Measurements from ENCODE around the gene CERCAM. TPM values are rescaled to one million over a fixed set of nuclear protein-coding genes. Genes with fewer than 3 reads are reported as not detected.
"Not testable (repeated sequence)": the region's sequence is repeated elsewhere in the genome, so short reads cannot be mapped to it uniquely, and the experiment has no call there.

The CERCAM gene
- total RNA-seq, 1 donor from 2014 or later = 8.5 TPM

DNA sequence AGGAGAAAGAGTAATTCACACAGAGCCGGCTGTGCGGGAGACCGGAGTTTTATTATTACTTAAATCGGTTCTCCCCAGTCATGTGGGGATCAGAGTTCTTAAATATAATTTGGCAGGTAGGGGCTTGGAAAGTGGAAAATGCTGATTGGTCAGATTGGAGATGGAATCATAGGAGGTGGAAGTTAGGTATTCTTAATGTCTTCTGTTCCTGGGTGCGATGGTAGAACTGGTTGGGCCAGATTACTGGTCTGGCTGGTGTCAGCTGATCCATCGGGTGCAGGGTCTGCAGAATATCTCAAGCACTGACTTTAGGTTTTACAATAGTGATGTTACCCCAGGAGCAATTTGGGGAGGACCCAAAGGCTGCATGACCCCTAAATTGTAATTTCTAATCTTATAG is 4.6 kb upstream of the CERCAM start:
- intact Hi-C loops (cut with micrococcal nuclease) = no loop called here
- DNase-seq = no peak
- no peaks in the 10 kb centered on the region for H3K36me3 ChIP-seq
- no peak overlapping the region for H3K4me3 ChIP-seq
- H3K4me1 ChIP-seq = peaks cover 32% of the 10 kb centered on the region
- H3K27ac ChIP-seq (replicated peaks) = no peak overlapping the region
- TF ChIP-seq, protein P1, sequence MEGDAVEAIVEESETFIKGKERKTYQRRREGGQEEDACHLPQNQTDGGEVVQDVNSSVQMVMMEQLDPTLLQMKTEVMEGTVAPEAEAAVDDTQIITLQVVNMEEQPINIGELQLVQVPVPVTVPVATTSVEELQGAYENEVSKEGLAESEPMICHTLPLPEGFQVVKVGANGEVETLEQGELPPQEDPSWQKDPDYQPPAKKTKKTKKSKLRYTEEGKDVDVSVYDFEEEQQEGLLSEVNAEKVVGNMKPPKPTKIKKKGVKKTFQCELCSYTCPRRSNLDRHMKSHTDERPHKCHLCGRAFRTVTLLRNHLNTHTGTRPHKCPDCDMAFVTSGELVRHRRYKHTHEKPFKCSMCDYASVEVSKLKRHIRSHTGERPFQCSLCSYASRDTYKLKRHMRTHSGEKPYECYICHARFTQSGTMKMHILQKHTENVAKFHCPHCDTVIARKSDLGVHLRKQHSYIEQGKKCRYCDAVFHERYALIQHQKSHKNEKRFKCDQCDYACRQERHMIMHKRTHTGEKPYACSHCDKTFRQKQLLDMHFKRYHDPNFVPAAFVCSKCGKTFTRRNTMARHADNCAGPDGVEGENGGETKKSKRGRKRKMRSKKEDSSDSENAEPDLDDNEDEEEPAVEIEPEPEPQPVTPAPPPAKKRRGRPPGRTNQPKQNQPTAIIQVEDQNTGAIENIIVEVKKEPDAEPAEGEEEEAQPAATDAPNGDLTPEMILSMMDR (IDR thresholded peaks at IDR 0.05; ENCODE audit: borderline replicate concordance) = no peak
- no peaks in the 10 kb centered on the region for H3K9me3 ChIP-seq (replicated peaks)
- H3K27me3 ChIP-seq (ENCODE audit: low read depth) = peaks cover 80% of the 10 kb centered on the region

DNA sequence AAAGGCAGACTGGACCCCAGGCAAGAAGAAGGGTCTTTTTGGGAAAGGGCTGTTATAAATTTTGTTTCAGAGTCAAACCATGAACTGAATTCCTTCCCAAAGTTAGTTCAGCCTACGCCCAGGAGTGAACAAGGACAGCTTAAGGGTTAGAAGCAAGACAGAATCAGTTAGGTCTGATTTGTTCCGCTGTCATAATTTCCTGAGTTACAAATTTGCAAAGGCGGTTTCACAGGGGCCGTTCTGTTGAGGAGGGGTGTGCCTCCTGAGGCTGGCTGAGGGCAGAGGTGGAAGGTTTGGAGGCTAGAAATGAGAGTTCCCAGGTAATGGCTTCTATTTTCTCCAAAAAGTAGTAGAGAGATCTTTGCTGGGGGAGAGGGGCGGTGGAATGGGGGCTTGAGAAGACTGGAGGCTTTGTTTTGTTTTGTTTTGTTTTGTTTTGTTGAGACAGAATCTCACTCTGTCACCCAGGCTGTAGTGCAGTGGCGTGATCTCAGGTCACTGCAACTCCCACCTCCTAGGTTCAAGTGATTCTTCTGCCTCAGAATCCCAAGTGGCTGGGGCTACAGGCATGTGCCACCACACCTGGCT is 4.1 kb upstream of the CERCAM start:
- H3K4me1 ChIP-seq = peaks cover 33% of the 10 kb centered on the region
- H3K27ac ChIP-seq (replicated peaks) = no peak overlapping the region
- H3K9me3 ChIP-seq (replicated peaks) = no peaks in the 10 kb centered on the region
- peaks cover 79% of the 10 kb centered on the region for H3K27me3 ChIP-seq (ENCODE audit: low read depth)
- DNase-seq = no peak
- intact Hi-C loops (cut with micrococcal nuclease) = no loop called here
- no peaks in the 10 kb centered on the region for H3K36me3 ChIP-seq
- TF ChIP-seq, protein P1 (IDR thresholded peaks at IDR 0.05; ENCODE audit: borderline replicate concordance) = no peak
- no peak overlapping the region for H3K4me3 ChIP-seq

DNA sequence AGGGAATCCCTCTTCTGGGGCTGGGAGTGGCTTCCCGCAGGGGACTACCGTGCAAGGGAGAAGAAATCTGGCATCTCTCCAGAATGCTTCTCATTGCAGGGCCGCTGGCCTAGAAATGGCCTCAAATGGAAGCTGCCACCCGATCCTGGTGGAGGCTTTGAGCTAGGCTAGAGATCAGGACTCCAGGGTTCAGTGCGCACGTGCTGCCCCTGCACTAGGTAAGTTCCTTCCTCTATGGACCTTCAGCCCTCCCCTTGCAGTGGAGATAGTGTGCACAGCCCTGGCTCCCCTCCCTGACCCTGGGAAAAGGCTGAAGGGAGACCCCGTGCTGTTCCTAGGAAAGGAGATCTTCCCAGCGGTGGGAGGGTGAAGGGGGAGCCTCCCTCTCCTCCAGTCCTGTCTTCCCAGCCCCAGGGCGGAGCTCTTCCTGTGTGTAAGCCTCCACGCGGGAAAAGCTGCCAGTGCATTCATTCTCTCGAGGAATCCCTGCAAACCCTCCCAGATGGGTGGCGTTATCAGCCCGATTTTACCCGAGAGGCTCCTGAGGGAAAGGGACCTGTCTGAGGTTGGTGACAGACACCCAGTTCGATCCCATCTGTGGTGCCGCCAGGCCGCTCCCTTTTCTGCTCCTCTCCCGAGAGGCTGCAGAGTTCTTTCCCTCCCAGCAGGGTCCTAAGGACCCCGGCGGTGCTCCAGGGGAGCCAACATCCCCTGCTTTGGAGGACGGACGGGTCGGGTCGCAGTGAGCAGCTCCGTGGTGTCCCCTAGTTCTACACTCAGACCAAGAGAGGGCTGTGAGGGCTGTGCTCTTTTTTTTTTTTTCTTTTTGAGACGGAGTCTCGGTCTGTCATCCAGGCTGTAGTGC is 1.4 kb upstream of the CERCAM start:
- Histone ChIP-seq H3K9me3 (replicated peaks) (no peaks in the 10 kb centered on the region), H3K4me3 (peak overlapping the region; percentile 99), H3K27ac (replicated peaks) (no peak overlapping the region), H3K27me3 (ENCODE audit: low read depth) (peaks cover 53% of the 10 kb centered on the region), H3K4me1 (peaks cover 29% of the 10 kb centered on the region), H3K36me3 (no peaks in the 10 kb centered on the region)
- no peak for DNase-seq
- intact Hi-C loops (cut with micrococcal nuclease) = no loop called here
- TF ChIP-seq, protein P1 (IDR thresholded peaks at IDR 0.05; ENCODE audit: borderline replicate concordance) = no peak

DNA sequence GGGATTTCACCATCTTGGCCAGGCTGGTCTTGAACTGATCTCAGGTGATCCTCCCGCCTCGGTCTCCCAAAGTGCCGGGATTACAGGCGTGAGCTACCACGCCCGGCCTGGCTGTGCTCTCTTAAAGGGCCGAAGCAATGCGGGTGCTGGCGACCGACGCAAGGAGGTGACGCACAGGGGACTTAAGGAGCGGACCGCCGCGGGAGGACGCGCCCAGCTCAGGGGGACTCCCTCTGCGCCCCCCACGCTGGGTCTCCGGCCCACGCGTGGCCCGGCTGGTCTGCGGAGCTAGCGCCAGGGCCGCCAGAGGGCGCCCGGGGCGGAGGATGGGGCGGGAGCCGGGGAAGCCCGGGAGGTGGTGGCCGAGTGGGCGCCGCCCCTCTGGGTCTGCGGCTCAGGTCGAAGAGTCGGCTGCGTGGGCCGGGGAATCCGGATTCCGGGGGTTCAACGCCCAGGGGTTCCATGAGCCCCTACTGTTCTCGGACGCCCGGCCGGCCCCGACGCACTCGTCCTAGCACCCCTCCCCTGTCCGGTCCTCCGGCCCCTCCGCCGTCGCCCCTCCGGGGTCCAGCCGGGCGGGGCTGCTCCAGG is 502 bp upstream of the CERCAM start:
- intact Hi-C loops (cut with micrococcal nuclease) = no loop called here
- peak overlapping the region; percentile 89 for H3K27ac ChIP-seq (replicated peaks)
- H3K9me3 ChIP-seq (replicated peaks) = no peaks in the 10 kb centered on the region
- peaks cover 29% of the 10 kb centered on the region for H3K4me1 ChIP-seq
- H3K36me3 ChIP-seq = no peaks in the 10 kb centered on the region
- TF ChIP-seq, protein P1 (IDR thresholded peaks at IDR 0.05; ENCODE audit: borderline replicate concordance) = peak; percentile 87
- peak overlapping the region; percentile 99 for H3K4me3 ChIP-seq
- peak; percentile 76 for DNase-seq
- peaks cover 44% of the 10 kb centered on the region for H3K27me3 ChIP-seq (ENCODE audit: low read depth)

DNA sequence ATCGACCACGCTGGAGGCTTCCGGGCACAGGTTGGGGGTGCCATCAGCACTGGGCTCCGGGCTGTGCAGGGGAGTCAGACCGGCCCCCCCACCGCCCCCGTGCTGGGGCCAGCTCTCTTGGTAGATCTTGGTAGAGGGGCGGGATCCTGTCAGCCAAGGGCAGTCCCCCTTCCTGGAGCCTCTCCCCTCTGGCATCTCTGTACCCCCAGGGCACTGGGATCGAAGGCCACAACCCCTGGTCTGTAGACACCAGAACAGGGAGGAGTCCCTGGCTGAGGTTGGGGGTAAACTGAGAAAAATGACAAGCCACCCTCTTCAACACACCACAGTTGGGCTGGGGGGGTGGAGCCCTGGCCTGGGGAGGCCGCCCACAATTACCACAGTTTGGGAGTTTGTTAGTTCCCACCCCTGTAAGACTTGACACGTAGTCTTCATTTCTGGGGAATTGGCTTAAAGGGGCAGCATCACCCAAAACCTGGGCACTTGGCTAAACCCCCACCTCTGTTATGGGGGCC is 882 bp downstream of the CERCAM start:
- Histone ChIP-seq H3K4me3 (peak overlapping the region; percentile 99), H3K36me3 (no peaks in the 10 kb centered on the region), H3K27me3 (ENCODE audit: low read depth) (peaks cover 30% of the 10 kb centered on the region), H3K9me3 (replicated peaks) (no peaks in the 10 kb centered on the region), H3K27ac (replicated peaks) (peak overlapping the region; percentile 89), H3K4me1 (peaks cover 29% of the 10 kb centered on the region)
- TF ChIP-seq, protein P1 (IDR thresholded peaks at IDR 0.05; ENCODE audit: borderline replicate concordance) = no peak
- peak; percentile 38 for DNase-seq
- intact Hi-C loops (cut with micrococcal nuclease) = no loop called here

DNA sequence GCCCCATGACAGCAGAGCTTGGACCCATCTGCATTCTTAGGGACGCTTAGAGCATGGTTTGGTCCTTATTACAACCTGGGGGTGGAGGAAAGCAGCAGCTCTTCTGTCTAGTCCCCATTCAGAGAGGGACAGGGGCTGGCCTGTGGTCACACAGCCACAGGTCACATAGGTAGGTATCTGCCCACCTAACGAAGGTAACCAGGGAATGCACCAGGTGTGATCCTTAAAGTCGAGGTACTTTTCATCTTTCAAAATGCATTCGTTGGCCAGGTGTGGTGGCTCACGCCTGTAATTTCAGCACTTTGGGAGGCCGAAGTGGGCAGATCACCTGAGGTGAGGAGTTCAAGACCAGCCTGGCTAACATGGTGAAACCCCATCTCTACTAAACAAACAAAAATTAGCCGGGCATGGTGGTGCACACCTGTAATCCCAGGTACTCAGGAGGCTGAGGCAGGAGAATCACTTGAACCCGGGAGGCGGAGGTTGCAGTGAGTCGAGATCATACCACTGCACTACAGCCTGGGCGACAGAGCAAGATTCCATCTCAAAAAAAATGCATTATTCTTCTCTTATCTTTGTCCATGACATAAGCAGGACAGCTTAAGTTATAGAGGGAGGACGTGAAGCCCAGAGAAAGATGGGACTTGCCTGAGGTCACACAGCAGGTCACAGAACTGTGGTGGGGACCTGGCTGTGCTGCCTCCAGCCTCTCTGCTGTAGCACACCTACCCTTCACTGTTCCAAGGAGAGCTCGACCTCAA is 1.5 kb downstream of the CERCAM start:
- H3K27me3 ChIP-seq (ENCODE audit: low read depth) = peaks cover 24% of the 10 kb centered on the region
- peak overlapping the region; percentile 99 for H3K4me3 ChIP-seq
- H3K36me3 ChIP-seq; intact Hi-C loops (cut with micrococcal nuclease); H3K9me3 ChIP-seq (replicated peaks); DNase-seq: not testable (repeated sequence)
- H3K27ac ChIP-seq (replicated peaks) = peak overlapping the region; percentile 89
- peaks cover 29% of the 10 kb centered on the region for H3K4me1 ChIP-seq

Data from left ventricle myocardium inferior (tissue), 1 donor.